GM18873 (cell line): ENCODE data around the gene REV1.
"Not testable (repeated sequence)": the region's sequence is repeated elsewhere in the genome, so short reads cannot be mapped to it uniquely, and the experiment has no call there.

Experiments used
- ATAC-seq: cut with Tn5 transposase; IDR thresholded peaks from one replicate; pipeline ENCODE4 v1.9.1; 2021; ENCODE audit warnings: mild to moderate bottlenecking, moderate library complexity, moderate number of reproducible peaks; ENCODE audit not compliant: unreplicated experiment, low FRiP score

The REV1 gene

DNA sequence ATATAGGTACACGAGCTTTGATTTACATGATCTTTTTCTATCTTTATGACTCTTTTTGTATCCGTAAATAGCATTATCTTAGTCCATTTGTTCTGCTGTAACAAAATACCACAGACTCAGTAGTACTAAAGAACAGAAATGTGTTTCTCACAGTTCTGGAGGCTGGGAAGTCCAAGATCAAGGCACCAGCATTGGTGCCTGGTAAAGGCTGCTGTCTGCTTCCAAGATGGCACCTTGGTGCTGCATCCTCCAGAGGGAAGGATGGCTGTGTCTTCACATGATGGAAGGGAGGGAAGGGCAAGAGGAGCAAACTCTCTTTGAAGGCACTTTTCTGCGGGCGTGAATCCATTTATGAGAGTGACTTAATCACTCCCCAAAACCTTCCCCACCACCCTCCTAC, 116.7 kb downstream of the REV1 start:
- no peak for ATAC-seq

DNA sequence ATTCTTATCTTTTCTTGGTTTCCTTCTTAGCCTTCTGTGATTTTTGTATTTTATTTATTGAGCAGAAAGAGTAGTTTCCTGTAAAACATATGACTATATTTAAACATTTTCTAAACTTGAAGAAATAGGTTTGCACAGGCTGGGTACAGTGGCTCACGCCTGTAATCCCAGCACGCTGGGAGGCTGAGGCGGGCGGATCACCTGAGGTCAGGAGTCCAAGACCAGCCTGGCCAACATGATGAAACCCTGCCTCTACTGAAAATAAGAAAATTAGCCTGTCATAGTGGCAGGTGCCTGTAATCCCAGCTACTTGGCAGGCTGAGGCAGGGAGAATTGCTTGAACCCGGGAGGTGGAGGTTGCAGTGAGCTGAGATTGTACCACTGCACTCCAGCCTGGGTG, 121.0 kb downstream of the REV1 start:
- ATAC-seq, result not testable (repeated sequence)

- ATAC-seq, result no peak
These were observed 124.2 kb downstream of the REV1 start for GRCh38 chr2:99365661-99366060.

GRCh38 chr2:99356853-99357252, 133.0 kb downstream of the REV1 start:
- peak; percentile 49 for ATAC-seq

- not testable (repeated sequence) for ATAC-seq
These were observed 135.0 kb downstream of the REV1 start for GRCh38 chr2:99354825-99355224.

DNA sequence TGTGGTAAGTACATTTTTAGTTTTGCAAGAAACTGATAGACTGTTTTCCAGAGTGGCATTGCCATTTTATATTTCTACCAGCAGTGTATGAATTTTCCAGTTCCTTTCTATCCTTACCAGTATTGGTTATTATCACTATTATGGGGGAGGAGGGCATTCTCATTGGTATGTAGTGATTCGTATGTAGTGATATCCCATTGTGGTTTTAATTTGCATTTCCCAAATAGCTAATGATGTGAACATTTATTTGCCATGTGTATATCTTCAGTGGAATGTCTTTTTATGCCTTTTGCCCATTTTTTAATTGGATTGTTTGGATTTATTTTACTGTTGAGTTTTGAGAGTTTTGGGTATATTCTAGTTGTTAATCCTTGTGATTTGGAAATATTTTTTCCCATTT, 135.7 kb downstream of the REV1 start:
- ATAC-seq, result no peak
